GM12878 (cell line): ENCODE results near the gene HDGFL1. TPM values are rescaled to one million over a fixed set of nuclear protein-coding genes. Genes with fewer than 3 reads are reported as not detected.

ENCODE experiments used
- ATAC-seq: fragments of 200-7000 bp; cut with Tn5 transposase; 3 replicates; pipeline ENCODE4 v1.9.1; 2020; ENCODE audit warnings: mild to moderate bottlenecking, moderate library complexity
- BruUV-seq: library from RNA; stranded (reverse); fragments of 400-500 nt; replicated peaks from 2 replicates; lab custom pipeline; 2021; lab: Mats Ljungman, UMichigan
- CTCF ChIA-PET: fragments of 300-600 bp; sonication (Branson Sonifier 250); formaldehyde crosslinking; extraction: SDS; loops from one replicate; lab custom pipeline; 2021; ENCODE audit warnings: inconsistent platforms; lab: Yijun Ruan, JAX
- POLR2A ChIA-PET: fragments of 350-600 bp; formaldehyde crosslinking; extraction: SDS; loops from one replicate; lab custom pipeline; 2021; ENCODE audit warnings: inconsistent platforms; lab: Charles Lee
- RAD21 ChIA-PET: fragments of 300-600 bp; sonication (Branson Sonifier 250); formaldehyde crosslinking; loops from one replicate; lab custom pipeline; 2023; ENCODE audit warnings: antibody characterized with exemption; ENCODE audit not compliant: unreplicated experiment; lab: Charles Lee
- SMC1A ChIA-PET: fragments of 300-600 bp; sonication (Branson Sonifier 250); formaldehyde crosslinking; loops from one replicate; lab custom pipeline; 2023; ENCODE audit not compliant: unreplicated experiment, uncharacterized antibody; lab: Charles Lee
- DNase-seq: peaks from one replicate; pipeline ENCODE4 v3.0.0-alpha.2; 2011; ENCODE audit warnings: low read depth, low spot score
- FAIRE-seq: peaks from 3 replicates; lab custom pipeline; 2011; peaks lifted over from hg19 to GRCh38; lab: Jason Lieb, UNC
- H2AFZ ChIP-seq: 2 replicates; pipeline ENCODE4 v1.6.0; 2011; ENCODE audit warnings: low read depth, low read length, control low read depth; ENCODE audit not compliant: control insufficient read depth
- H3K27ac ChIP-seq: 2 replicates; pipeline ENCODE4 v1.5.1; 2011; ENCODE audit warnings: control low read depth; ENCODE audit not compliant: control insufficient read depth, insufficient read depth
- H3K27me3 ChIP-seq, 2 experiments: replicated peaks in 1 of 2; 2 replicates each; pipeline versions ENCODE4 v1.6.0 to v1.6.1; 2011; ENCODE audit warnings: low read length in 1 of 2; ENCODE audit not compliant: control insufficient read depth in 2 of 2, insufficient read depth in 2 of 2
- H3K36me3 ChIP-seq, 2 experiments: 2 replicates each; pipeline ENCODE4 v1.5.1; 2011; ENCODE audit warnings: low read length in 1 of 2; ENCODE audit not compliant: control insufficient read depth in 2 of 2, insufficient read depth in 2 of 2
- H3K4me1 ChIP-seq: 2 replicates; pipeline ENCODE4 v1.6.1; 2011; ENCODE audit warnings: mild to moderate bottlenecking, low read length, moderate library complexity, mixed read lengths; ENCODE audit not compliant: control insufficient read depth, insufficient read depth
- H3K4me2 ChIP-seq: 2 replicates; pipeline ENCODE4 v1.6.0; 2011; ENCODE audit warnings: control low read depth; ENCODE audit not compliant: control insufficient read depth, insufficient read depth
- H3K4me3 ChIP-seq: fragments of 200-600 bp; sonication (generic); 2 replicates; pipeline ENCODE4 v1.5.1; 2016
- H3K79me2 ChIP-seq: 2 replicates; pipeline ENCODE4 v1.6.0; 2011; ENCODE audit warnings: low read length; ENCODE audit not compliant: control insufficient read depth, insufficient read depth
- H3K9ac ChIP-seq: 2 replicates; pipeline ENCODE4 v1.8.0; 2011; ENCODE audit warnings: low read length, control low read depth, mixed read lengths; ENCODE audit not compliant: control insufficient read depth, insufficient read depth
- H3K9me3 ChIP-seq: replicated peaks from 3 replicates; pipeline ENCODE4 v1.5.1; 2011; ENCODE audit warnings: mild to moderate bottlenecking, low read length; ENCODE audit not compliant: control insufficient read depth, insufficient read depth
- H4K20me1 ChIP-seq: 2 replicates; pipeline ENCODE4 v1.6.0; 2011; ENCODE audit not compliant: control insufficient read depth, insufficient read depth
- ATF7 ChIP-seq: fragments of 450-650 bp; IDR thresholded peaks from 2 replicates; pipeline ENCODE4 v1.6.1; 2016; ENCODE audit warnings: low read depth, mild to moderate bottlenecking
- BCL11A ChIP-seq: IDR thresholded peaks from 2 replicates; pipeline ENCODE4 v1.6.1; 2011; ENCODE audit warnings: low read depth, low read length
- BCL3 ChIP-seq: IDR thresholded peaks from 2 replicates; pipeline ENCODE4 v1.6.1; 2011; ENCODE audit warnings: borderline replicate concordance, low read depth, mild to moderate bottlenecking, moderate library complexity, low read length; ENCODE audit not compliant: insufficient read depth, poor library complexity, severe bottlenecking
- BRCA1 ChIP-seq: IDR thresholded peaks from 2 replicates; pipeline ENCODE4 v1.6.1; 2011; ENCODE audit warnings: low read depth, low read length, improper control_type of control experiment
- CHD2 ChIP-seq: IDR thresholded peaks from 2 replicates; pipeline ENCODE4 v1.6.1; 2011; ENCODE audit warnings: low read depth, low read length, improper control_type of control experiment, borderline replicate concordance
- E2F4 ChIP-seq: IDR thresholded peaks from 2 replicates; pipeline ENCODE4 v1.6.1; 2012; ENCODE audit warnings: low read depth, low read length, improper control_type of control experiment
- EGR1 ChIP-seq, 2 experiments: IDR thresholded peaks; 1 replicate in 1 of 2; 2 replicates in 1 of 2; pipeline ENCODE4 v1.6.1; 2011 to 2012; ENCODE audit warnings: low read depth in 2 of 2, low read length in 2 of 2, borderline replicate concordance in 1 of 2, mild to moderate bottlenecking in 1 of 2, moderate library complexity in 1 of 2
- HDGF ChIP-seq: fragments of 450-650 bp; IDR thresholded peaks from 2 replicates; pipeline ENCODE4 v1.6.1; 2016; ENCODE audit warnings: antibody characterized with exemption
- IRF4 ChIP-seq: IDR thresholded peaks from 2 replicates; pipeline ENCODE4 v1.6.1; 2011; ENCODE audit warnings: low read depth, low read length
- LARP7 ChIP-seq: fragments of 450-650 bp; IDR thresholded peaks from 2 replicates; pipeline ENCODE4 v1.6.1; 2017; ENCODE audit warnings: mild to moderate bottlenecking
- MEF2B ChIP-seq: fragments of 450-650 bp; IDR thresholded peaks from 2 replicates; pipeline ENCODE4 v1.6.1; 2018; ENCODE audit warnings: mild to moderate bottlenecking, moderate library complexity; ENCODE audit not compliant: partially characterized antibody, poor library complexity, severe bottlenecking
- MTA2 ChIP-seq: fragments of 450-650 bp; IDR thresholded peaks from 2 replicates; pipeline ENCODE4 v1.6.1; 2016; ENCODE audit warnings: low read depth, mild to moderate bottlenecking, moderate library complexity
- PAX5 ChIP-seq: IDR thresholded peaks from 2 replicates; pipeline ENCODE4 v1.6.1; 2011; ENCODE audit warnings: low read depth, low read length, borderline replicate concordance
- POLR2A ChIP-seq: IDR thresholded peaks from 2 replicates; pipeline ENCODE4 v1.6.1; 2011; ENCODE audit warnings: low read depth, mild to moderate bottlenecking, low read length
- SIN3A ChIP-seq: IDR thresholded peaks from 2 replicates; pipeline ENCODE4 v1.6.1; 2012; ENCODE audit warnings: low read depth, low read length, improper control_type of control experiment
- SREBF2 ChIP-seq: IDR thresholded peaks from 2 replicates; pipeline ENCODE4 v1.6.1; 2012; ENCODE audit warnings: mild to moderate bottlenecking, low read length
- ZSCAN29 ChIP-seq: fragments of 450-650 bp; IDR thresholded peaks from 2 replicates; pipeline ENCODE4 v1.6.1; 2017; ENCODE audit warnings: mild to moderate bottlenecking, moderate library complexity
- WGBS: methylation state at CpG from one replicate; pipeline ENCODE4 v1.1.6; 2016; ENCODE audit warnings: low lambda C conversion rate; ENCODE audit not compliant: insufficient replicate concordance, insufficient coverage; ENCODE audit errors: missing lambda C conversion rate; 5-methylcytosine and 5-hydroxymethylcytosine counted together
- in situ Hi-C: fragments of 300-500 bp; cut with MboI; formaldehyde crosslinking; loops from 9 replicates; pipeline ENCODE4 v1.14.3; 2018; ENCODE audit warnings: mixed read lengths
- intact Hi-C: fragments of 100-400 bp; cut with micrococcal nuclease; formaldehyde crosslinking; loops from one replicate; pipeline ENCODE4 v1.14.2; 2022; ENCODE audit not compliant: unreplicated experiment
- polyA plus RNA-seq, 11 experiments: library from polyadenylated mRNA; depleted of rRNA in 4 of 11; unstranded in 6 of 11; stranded (reverse) in 5 of 11; fragments of >200 nt; fragmentation: Nextera tagmentation in 4 of 11; fragmentation: Illumina TruSeq in 1 of 11; extraction: Ambion mirVana in 4 of 11; extraction: Trizol in 1 of 11; gene quantifications; 1 replicate in 1 of 11; 2 replicates in 10 of 11; pipeline versions ENCODE4 v1.2.1 to v1.2.3, GENCODE V29; 2011 to 2016; ENCODE audit warnings: inconsistent platforms in 2 of 11, missing spikeins in 2 of 11, low read depth in 1 of 11
- total RNA-seq, 4 experiments: library from RNA; depleted of rRNA in 3 of 4; stranded (reverse); fragments of >200 nt in 3 of 4; fragmentation: Illumina TruSeq in 1 of 4; extraction: Trizol in 1 of 4; gene quantifications; 2 replicates each; pipeline versions ENCODE4 v1.2.1 to v1.2.3, GENCODE V29; 2013 to 2021
- TF ChIP-seq, protein P1 (sequence below): fragments of 450-650 bp; IDR thresholded peaks from 2 replicates; pipeline ENCODE4 v1.6.1; 2018; ENCODE audit warnings: mild to moderate bottlenecking, low read depth, moderate library complexity; ENCODE audit not compliant: partially characterized antibody

HDGFL1 gene
- total and polyA plus RNA-seq, 10 of the 15 experiments (the other 5 are each of a cell fraction or from before 2014, with no cell fraction given), result 0.03 to 0.69 (median 0.19) TPM

- TF ChIP-seq EGR1 (IDR thresholded peaks at IDR 0.05; ENCODE audit: borderline replicate concordance in 1 of 2, low read depth in 2 of 2, low read length in 2 of 2) (no peak), CHD2 (no peak), HDGF (no peak), MEF2B (no peak)
Measured at GRCh38 chr6:22529866-22530265, 39.5 kb upstream of the HDGFL1 start (continued).

- Histone ChIP-seq H3K79me2 (no peaks in the 10 kb centered on the region), H3K27me3 (no peaks in the 10 kb centered on the region), H4K20me1 (no peaks in the 10 kb centered on the region), H3K27ac (no peak overlapping the region), H3K4me3 (no peak overlapping the region), H3K4me2 (no peak overlapping the region), H3K9me3 (no peaks in the 10 kb centered on the region), H2AFZ (no peak overlapping the region), H3K36me3 (no peaks in the 10 kb centered on the region), H3K4me1 (no peaks in the 10 kb centered on the region), H3K9ac (no peak overlapping the region)
- BruUV-seq, result no TSS peak
- TF ChIP-seq ATF7 (no peak), SIN3A (no peak), E2F4 (no peak), BRCA1 (no peak), MTA2 (no peak), ZSCAN29 (no peak), LARP7 (no peak), BCL3 (no peak), IRF4 (no peak), BCL11A (no peak), POLR2A (no peak), PAX5 (no peak), SREBF2 (no peak)
- TF ChIP-seq, protein P1, sequence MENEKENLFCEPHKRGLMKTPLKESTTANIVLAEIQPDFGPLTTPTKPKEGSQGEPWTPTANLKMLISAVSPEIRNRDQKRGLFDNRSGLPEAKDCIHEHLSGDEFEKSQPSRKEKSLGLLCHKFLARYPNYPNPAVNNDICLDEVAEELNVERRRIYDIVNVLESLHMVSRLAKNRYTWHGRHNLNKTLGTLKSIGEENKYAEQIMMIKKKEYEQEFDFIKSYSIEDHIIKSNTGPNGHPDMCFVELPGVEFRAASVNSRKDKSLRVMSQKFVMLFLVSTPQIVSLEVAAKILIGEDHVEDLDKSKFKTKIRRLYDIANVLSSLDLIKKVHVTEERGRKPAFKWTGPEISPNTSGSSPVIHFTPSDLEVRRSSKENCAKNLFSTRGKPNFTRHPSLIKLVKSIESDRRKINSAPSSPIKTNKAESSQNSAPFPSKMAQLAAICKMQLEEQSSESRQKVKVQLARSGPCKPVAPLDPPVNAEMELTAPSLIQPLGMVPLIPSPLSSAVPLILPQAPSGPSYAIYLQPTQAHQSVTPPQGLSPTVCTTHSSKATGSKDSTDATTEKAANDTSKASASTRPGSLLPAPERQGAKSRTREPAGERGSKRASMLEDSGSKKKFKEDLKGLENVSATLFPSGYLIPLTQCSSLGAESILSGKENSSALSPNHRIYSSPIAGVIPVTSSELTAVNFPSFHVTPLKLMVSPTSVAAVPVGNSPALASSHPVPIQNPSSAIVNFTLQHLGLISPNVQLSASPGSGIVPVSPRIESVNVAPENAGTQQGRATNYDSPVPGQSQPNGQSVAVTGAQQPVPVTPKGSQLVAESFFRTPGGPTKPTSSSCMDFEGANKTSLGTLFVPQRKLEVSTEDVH, result no peak
- intact Hi-C loops, result no loop called here
- DNase-seq, result no peak
- no peak for ATAC-seq
- CTCF ChIA-PET, result no interaction called here
- no peak for FAIRE-seq
- POLR2A ChIA-PET, result no interaction called here
- SMC1A ChIA-PET, result interaction anchor here (1.1 to 1.2 kb wide), 2 partner anchors 28 to 209 kb away, joined by 3 to 4 read pairs; no protein-coding TSS in a partner anchor
- WGBS, result 7% methylated on average over 1 of the region's 1 CpG
- RAD21 ChIA-PET, result no interaction called here
- in situ Hi-C loops, result no loop called here
Measured at GRCh38 chr6:22530506-22530905, 38.9 kb upstream of the HDGFL1 start.
